Spleen (tissue), 11 donors: ENCODE measurements around the gene SEMA7A. TPM values are rescaled to one million over a fixed set of nuclear protein-coding genes. Genes with fewer than 3 reads are reported as not detected.

Experiments used
- DNase-seq: peaks from one replicate; pipeline ENCODE4 v3.0.0-alpha.2; 2020
- H3K27ac ChIP-seq, 8 donors: fragments of 200-600 bp; sonication (generic) in 7 of 8; 1 replicate in 4 of 8; 2 replicates in 4 of 8; pipeline versions ENCODE4 v1.5.0 to v1.8.0; 2016 to 2021; ENCODE audit warnings: inconsistent platforms in 4 of 8, mild to moderate bottlenecking in 4 of 8, moderate library complexity in 1 of 8
- H3K27me3 ChIP-seq, 7 donors: fragments of 200-600 bp; sonication (generic) in 6 of 7; replicated peaks in 1 of 7; 1 replicate in 4 of 7; 2 replicates in 3 of 7; pipeline versions ENCODE4 v1.5.0 to v1.8.0; 2016 to 2021; ENCODE audit warnings: inconsistent platforms in 3 of 7, mild to moderate bottlenecking in 1 of 7
- H3K36me3 ChIP-seq, 6 donors: fragments of 200-600 bp; sonication (generic) in 5 of 6; 1 replicate in 4 of 6; 2 replicates in 2 of 6; pipeline versions ENCODE4 v1.5.0 to v1.8.0; 2016 to 2021; ENCODE audit warnings: inconsistent platforms in 2 of 6
- H3K4me1 ChIP-seq, 6 donors: fragments of 200-600 bp; sonication (generic) in 5 of 6; 1 replicate in 3 of 6; 2 replicates in 3 of 6; pipeline versions ENCODE4 v1.5.0 to v1.8.0; 2016 to 2021; ENCODE audit warnings: inconsistent platforms in 3 of 6
- H3K4me3 ChIP-seq, 8 donors: fragments of 200-600 bp; sonication (generic) in 7 of 8; 1 replicate in 4 of 8; 2 replicates in 4 of 8; pipeline versions ENCODE4 v1.5.0 to v1.8.0; 2016 to 2021; ENCODE audit warnings: inconsistent platforms in 4 of 8, mild to moderate bottlenecking in 4 of 8, moderate library complexity in 2 of 8
- H3K9me3 ChIP-seq, 8 donors: fragments of 200-600 bp; sonication (generic) in 7 of 8; 1 replicate in 4 of 8; 2 replicates in 4 of 8; pipeline versions ENCODE4 v1.5.0 to v1.8.0; 2016 to 2021; ENCODE audit warnings: inconsistent platforms in 4 of 8
- CTCF ChIP-seq, 11 experiments: fragments of 200-600 bp in 7 of 11; fragments of 450-650 bp in 4 of 11; sonication (generic) in 4 of 11; IDR thresholded peaks in 8 of 11; conservative IDR thresholded peaks in 3 of 11; 1 replicate in 7 of 11; 2 replicates in 4 of 11; pipeline versions ENCODE4 v1.4.0 to v1.8.0; 2016 to 2021; ENCODE audit warnings: antibody characterized with exemption in 11 of 11, inconsistent platforms in 4 of 11, mild to moderate bottlenecking in 1 of 11
- POLR2A ChIP-seq, 3 donors: fragments of 450-650 bp; IDR thresholded peaks; one replicate each; pipeline ENCODE4 v1.5.1; 2017; ENCODE audit warnings: antibody characterized with exemption in 3 of 3, mild to moderate bottlenecking in 1 of 3
- POLR2AphosphoS5 ChIP-seq, 3 donors: sonication (generic); formaldehyde crosslinking; IDR thresholded peaks; one replicate each; pipeline ENCODE4 v1.5.1; 2017; ENCODE audit warnings: antibody characterized with exemption in 3 of 3
- WGBS, 5 donors: extraction: QIAGEN DNeasy Blood & Tissue Kit in 3 of 5; methylation state at CpG; one replicate each; pipeline versions ENCODE4 v1.1.5 to v1.1.7; 2013 to 2018; 5-methylcytosine and 5-hydroxymethylcytosine counted together
- intact Hi-C: fragments of 100-400 bp; cut with DNase I; formaldehyde crosslinking; loops from one replicate; pipeline ENCODE4 v1.15.0; 2023; ENCODE audit warnings: low total_unique reads
- polyA plus RNA-seq, 3 donors: library from polyadenylated mRNA; stranded (reverse); fragments of 200-250 nt; gene quantifications; one replicate each; pipeline ENCODE4 v1.2.1, GENCODE V29; 2013
- total RNA-seq, 7 donors: library from RNA; depleted of rRNA in 3 of 7; stranded (reverse); fragments of >200 nt in 3 of 7; fragmentation: NEBNext Ultra II Directional in 4 of 7; extraction: Animal tissue kit (Norgen Biotek cat#: 25700) in 4 of 7; gene quantifications; one replicate each; pipeline versions ENCODE4 v1.1.0 to v1.2.1, GENCODE V29; 2016 to 2021
- donor health status: healthy with polysubstance abuse.
- donor health status: DM: no; HTN: no; CAD: no; lungs with moderate emphysema.
- donor health status: DM: no; HTN: no; CAD: no.
- donor health status: Bipolar disorder and iron deficiency.
- donor health status: healthy.
- donor health status: DM: no; HTN: no; CAD: no.
- donor health status: DM: yes; HTN: yes; CAD: no.

SEMA7A gene
- total and polyA plus RNA-seq, 10 donors, result 41.6 to 154 (median 127) TPM

- peaks cover 0 to 89% (median 55%) of the 10 kb centered on the region in 6 donors for H3K36me3 ChIP-seq
- H3K4me3 ChIP-seq, result no peak overlapping the region
- DNase-seq, result no peak
- H3K27me3 ChIP-seq, result no peaks in the 10 kb centered on the region
- H3K27ac ChIP-seq, result peak overlapping the region in 7 of 8 donors; percentile 34 to 61 (median 47)
- no peaks in the 10 kb centered on the region for H3K9me3 ChIP-seq
- intact Hi-C loops, result no loop called here
- H3K4me1 ChIP-seq, result peaks cover under 1 to 56% (median 21%) of the 10 kb centered on the region in 6 donors
- TF ChIP-seq CTCF (IDR thresholded peaks at IDR 0.05 in 8 of 11, conservative IDR thresholded peaks at IDR 0.05 in 3 of 11), result no peak
- TF ChIP-seq POLR2AphosphoS5 (IDR thresholded peaks at IDR 0.05), result no peak
- no peak for TF ChIP-seq POLR2A (IDR thresholded peaks at IDR 0.05)
Measured at GRCh38 chr15:74454764-74455500, 21.2 kb upstream of the SEMA7A start.

- Histone ChIP-seq H3K27ac (peak overlapping the region in 7 of 8 donors; percentile 19 to 61 (median 47)), H3K27me3 (no peaks in the 10 kb centered on the region), H3K4me3 (no peak overlapping the region), H3K9me3 (no peaks in the 10 kb centered on the region), H3K4me1 (peaks cover 0 to 48% (median 15%) of the 10 kb centered on the region in 6 donors), H3K36me3 (peaks cover 0 to 97% (median 63%) of the 10 kb centered on the region in 6 donors)
- intact Hi-C loops, result no loop called here
- no peak for TF ChIP-seq POLR2A (IDR thresholded peaks at IDR 0.05)
- no peak for TF ChIP-seq POLR2AphosphoS5 (IDR thresholded peaks at IDR 0.05)
- TF ChIP-seq CTCF (IDR thresholded peaks at IDR 0.05 in 8 of 11, conservative IDR thresholded peaks at IDR 0.05 in 3 of 11), result no peak
- WGBS, 5 donors, result 64 to 76% (median 70%) methylated on average over 13 of the region's 13 CpGs
- no peak for DNase-seq
Measured at GRCh38 chr15:74453925-74454763, 20.4 kb upstream of the SEMA7A start.

GRCh38 chr15:74451861-74452835, 18.4 kb upstream of the SEMA7A start:
- TF ChIP-seq POLR2AphosphoS5 (IDR thresholded peaks at IDR 0.05) (peak in 1 of 3 donors; percentile 9), CTCF (IDR thresholded peaks at IDR 0.05 in 8 of 11, conservative IDR thresholded peaks at IDR 0.05 in 3 of 11) (no peak), POLR2A (IDR thresholded peaks at IDR 0.05) (no peak)
- no peak overlapping the region for H3K27ac ChIP-seq
- no peaks in the 10 kb centered on the region for H3K9me3 ChIP-seq
- H3K4me3 ChIP-seq, result no peak overlapping the region
- intact Hi-C loops, result no loop called here
- WGBS, 5 donors, result 81 to 89% (median 88%) methylated on average over 16 of the region's 16 CpGs
- DNase-seq, result no peak
- H3K36me3 ChIP-seq, result peaks cover 0 to 100% (median 75%) of the 10 kb centered on the region in 6 donors
- H3K4me1 ChIP-seq, result peaks cover 0 to 37% (median 15%) of the 10 kb centered on the region in 6 donors
- H3K27me3 ChIP-seq, result no peaks in the 10 kb centered on the region
